Body of pancreas (tissue), 4 donors: Measurements from ENCODE around the gene SCNN1A. TPM values are rescaled to one million over a fixed set of nuclear protein-coding genes. Genes with fewer than 3 reads are reported as not detected.

Source experiments
- ATAC-seq: fragments of 150-250 bp; one replicate; pipeline ENCODE4 v1.9.1; 2016
- DNase-seq, 4 donors: peaks; one replicate each; pipeline ENCODE4 v3.0.0-alpha.2; 2019
- H3K27ac ChIP-seq, 4 donors: fragments of 200-600 bp; sonication (generic); 1 replicate in 3 of 4; 2 replicates in 1 of 4; pipeline versions ENCODE4 v1.5.1 to v1.6.1; 2016 to 2019; ENCODE audit warnings: mild to moderate bottlenecking in 1 of 4, mixed read lengths in 1 of 4, moderate library complexity in 1 of 4
- H3K27me3 ChIP-seq, 2 donors: fragments of 200-600 bp; sonication (generic); one replicate each; pipeline ENCODE4 v1.6.0; 2016; ENCODE audit warnings: mild to moderate bottlenecking in 1 of 2
- H3K36me3 ChIP-seq, 2 donors: fragments of 200-600 bp; sonication (generic); replicated peaks in 1 of 2; 2 replicates each; pipeline ENCODE4 v1.5.1; 2016; ENCODE audit warnings: low read depth in 2 of 2; ENCODE audit not compliant: insufficient read depth in 1 of 2
- H3K4me1 ChIP-seq: fragments of 200-600 bp; sonication (generic); one replicate; pipeline ENCODE4 v1.6.0; 2016
- H3K4me3 ChIP-seq, 2 donors: fragments of 200-600 bp; sonication (generic); 1 replicate in 1 of 2; 2 replicates in 1 of 2; pipeline ENCODE4 v1.5.1; 2016 to 2019
- H3K9me3 ChIP-seq, 3 donors: fragments of 200-600 bp; sonication (generic); 1 replicate in 2 of 3; 2 replicates in 1 of 3; pipeline ENCODE4 v1.5.1; 2016
- CTCF ChIP-seq, 7 experiments: fragments of 450-650 bp in 4 of 7; fragments of 200-600 bp in 3 of 7; sonication (generic) in 3 of 7; IDR thresholded peaks; one replicate each; pipeline ENCODE4 v1.5.1; 2016 to 2019; ENCODE audit warnings: antibody characterized with exemption in 7 of 7
- POLR2A ChIP-seq, 3 donors: fragments of 450-650 bp; IDR thresholded peaks; one replicate each; pipeline ENCODE4 v1.6.1; 2016; ENCODE audit warnings: antibody characterized with exemption in 3 of 3, mild to moderate bottlenecking in 2 of 3
- WGBS, 2 donors: methylation state at CpG; one replicate each; pipeline ENCODE4 v1.1.5; 2017; 5-methylcytosine and 5-hydroxymethylcytosine counted together
- intact Hi-C: fragments of 100-400 bp; cut with DNase I; formaldehyde crosslinking; loops from one replicate; pipeline ENCODE4 v1.15.1; 2023
- total RNA-seq, 2 donors: library from RNA; depleted of rRNA; stranded (reverse); fragments of >200 nt; gene quantifications; one replicate each; pipeline ENCODE4 v1.1.0, GENCODE V29; 2016

The SCNN1A gene
- total RNA-seq, 2 donors from 2014 or later: 62.5 to 112 TPM

- ATAC-seq (no peak), DNase-seq (no peak)
- TF ChIP-seq POLR2A (IDR thresholded peaks at IDR 0.05): no peak
- TF ChIP-seq CTCF (IDR thresholded peaks at IDR 0.05): no peak
- Histone ChIP-seq H3K9me3 (no peaks in the 10 kb centered on the region), H3K4me1 (peaks cover 38% of the 10 kb centered on the region), H3K27ac (peak overlapping the region; percentile 66 to 84 (median 81)), H3K4me3 (peak overlapping the region; percentile 2 to 20), H3K27me3 (no peaks in the 10 kb centered on the region), H3K36me3 (no peaks in the 10 kb centered on the region)
- intact Hi-C loops: no loop called here
- WGBS, 2 donors: 20 to 36% methylated on average over 20 to 43 of the region's 43 CpGs
Measured at GRCh38 chr12:6310771-6311610, 64.4 kb downstream of the SCNN1A start.

DNA sequence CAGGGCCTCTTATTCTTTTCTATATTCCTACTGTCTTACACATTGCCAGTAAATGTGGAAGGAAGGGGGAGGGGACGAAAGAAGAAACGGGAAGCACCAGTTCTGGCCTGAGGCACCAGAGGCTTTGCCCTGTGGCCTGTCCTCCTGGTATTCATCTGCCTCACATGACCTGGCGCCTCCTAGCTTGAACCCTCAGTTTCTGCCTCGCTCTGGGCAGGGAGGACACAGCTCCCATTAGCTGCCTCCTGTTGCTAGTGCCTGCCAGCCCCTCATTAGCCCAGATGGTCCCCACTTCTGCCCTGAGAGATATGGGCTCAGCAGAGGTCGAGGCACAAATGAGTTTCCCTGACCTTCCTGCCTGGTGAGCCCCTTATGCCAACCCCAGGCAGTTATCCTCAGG, 67.8 kb downstream of the SCNN1A start:
- 78 to 79% methylated on average over 5 of the region's 5 CpGs for WGBS, 2 donors
- no peaks in the 10 kb centered on the region for H3K9me3 ChIP-seq
- H3K4me1 ChIP-seq: peaks cover 27% of the 10 kb centered on the region
- H3K27me3 ChIP-seq: no peaks in the 10 kb centered on the region
- no peak for ATAC-seq
- intact Hi-C loops: no loop called here
- H3K4me3 ChIP-seq: no peak overlapping the region
- DNase-seq: peak in 1 of 4 donors; percentile 41
- TF ChIP-seq POLR2A (IDR thresholded peaks at IDR 0.05) (no peak), CTCF (IDR thresholded peaks at IDR 0.05) (no peak)
- no peaks in the 10 kb centered on the region for H3K36me3 ChIP-seq
- no peak overlapping the region for H3K27ac ChIP-seq

DNA sequence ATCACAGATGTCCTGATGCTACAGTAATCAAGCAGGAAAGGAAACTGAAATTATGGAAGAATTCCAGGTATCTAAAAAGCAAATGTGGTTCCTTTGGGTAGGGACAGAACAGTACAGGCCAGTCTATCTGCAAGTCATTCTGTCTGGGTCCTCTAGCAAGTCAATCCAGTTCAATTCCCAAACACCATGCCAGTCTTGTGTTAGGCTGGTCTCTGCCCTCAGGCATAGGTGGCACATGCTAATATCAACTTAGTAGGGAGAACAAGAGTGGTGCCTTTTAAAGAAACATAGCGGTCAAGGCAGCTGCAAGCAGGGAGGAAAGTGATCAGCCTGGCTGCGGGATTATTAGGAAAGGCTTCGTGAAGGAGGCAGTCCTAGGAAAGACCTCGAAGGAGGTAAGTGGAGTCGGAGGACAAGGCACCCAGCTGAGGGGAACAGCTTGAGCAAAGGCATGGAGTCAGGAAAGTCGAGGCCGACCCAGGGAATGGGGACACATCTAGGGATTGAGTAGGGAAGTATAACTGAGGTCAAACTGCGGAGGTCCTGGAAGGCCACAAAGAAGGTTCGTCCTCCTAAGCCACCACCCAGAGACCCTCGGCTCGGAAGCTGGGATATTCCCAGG, 68.7 kb downstream of the SCNN1A start:
- no peaks in the 10 kb centered on the region for H3K9me3 ChIP-seq
- 77 to 87% methylated on average over 11 of the region's 11 CpGs for WGBS, 2 donors
- intact Hi-C loops: no loop called here
- no peak overlapping the region for H3K27ac ChIP-seq
- DNase-seq (no peak), ATAC-seq (no peak)
- TF ChIP-seq CTCF (IDR thresholded peaks at IDR 0.05): no peak
- no peak for TF ChIP-seq POLR2A (IDR thresholded peaks at IDR 0.05)
- H3K27me3 ChIP-seq: no peaks in the 10 kb centered on the region
- no peaks in the 10 kb centered on the region for H3K36me3 ChIP-seq
- peaks cover 18% of the 10 kb centered on the region for H3K4me1 ChIP-seq
- no peak overlapping the region for H3K4me3 ChIP-seq

- Histone ChIP-seq H3K27me3 (no peaks in the 10 kb centered on the region), H3K36me3 (no peaks in the 10 kb centered on the region), H3K4me3 (no peak overlapping the region), H3K27ac (no peak overlapping the region), H3K4me1 (peaks cover 15% of the 10 kb centered on the region), H3K9me3 (no peaks in the 10 kb centered on the region)
- DNase-seq (no peak), ATAC-seq (no peak)
- intact Hi-C loops: no loop called here
- WGBS, 2 donors: 63 to 90% methylated on average over 5 to 6 of the region's 6 CpGs
- TF ChIP-seq CTCF (IDR thresholded peaks at IDR 0.05): no peak
- no peak for TF ChIP-seq POLR2A (IDR thresholded peaks at IDR 0.05)
Measured at GRCh38 chr12:6306151-6306550, 69.2 kb downstream of the SCNN1A start.
